ENCODE measurements around the gene PLCXD3.

Gene PLCXD3

GRCh38 chr5:41338136-41338675, 172.2 kb downstream of the PLCXD3 start:
- no peak for TF ChIP-seq CTCF (conservative IDR thresholded peaks at IDR 0.05; ENCODE audit: low read depth)
- ChIA-PET POLR2A (ENCODE audit: low non-redundant PET) (no interaction called here), CTCF (interaction anchor here (0.6 kb wide), 1 partner anchor 140 kb away, joined by 3 read pairs; no protein-coding TSS in a partner anchor)
- H3K27ac ChIP-seq = no peak overlapping the region
- DNase-seq (ENCODE audit: low spot score) = no peak

GRCh38 chr5:41337724-41338123, 172.7 kb downstream of the PLCXD3 start:
- no peak for TF ChIP-seq CTCF (conservative IDR thresholded peaks at IDR 0.05; ENCODE audit: low read depth)
- H3K27ac ChIP-seq = no peak overlapping the region
- POLR2A ChIA-PET (ENCODE audit: low non-redundant PET) = no interaction called here
- no peak for DNase-seq (ENCODE audit: low spot score)
- CTCF ChIA-PET = no interaction called here

GRCh38 chr5:41337216-41337615, 173.2 kb downstream of the PLCXD3 start:
- no peak overlapping the region for H3K27ac ChIP-seq
- TF ChIP-seq CTCF (conservative IDR thresholded peaks at IDR 0.05; ENCODE audit: low read depth) = no peak
- ChIA-PET CTCF (no interaction called here), POLR2A (ENCODE audit: low non-redundant PET) (no interaction called here)
- DNase-seq (ENCODE audit: low spot score) = no peak

GRCh38 chr5:41336471-41336870, 173.9 kb downstream of the PLCXD3 start:
- POLR2A ChIA-PET (ENCODE audit: low non-redundant PET) = no interaction called here
- CTCF ChIA-PET = no interaction called here
- no peak for DNase-seq (ENCODE audit: low spot score)
- no peak for TF ChIP-seq CTCF (conservative IDR thresholded peaks at IDR 0.05; ENCODE audit: low read depth)
- H3K27ac ChIP-seq = no peak overlapping the region

- no peak overlapping the region for H3K27ac ChIP-seq
- ChIA-PET POLR2A (ENCODE audit: low non-redundant PET) (no interaction called here), CTCF (interaction anchor here (0.6 kb wide), 1 partner anchor 109 kb away, joined by 3 read pairs; no protein-coding TSS in a partner anchor)
- no peak for TF ChIP-seq CTCF (conservative IDR thresholded peaks at IDR 0.05; ENCODE audit: low read depth)
- DNase-seq (ENCODE audit: low spot score) = no peak
Measured at GRCh38 chr5:41335596-41336181, 174.7 kb downstream of the PLCXD3 start.

- POLR2A ChIA-PET (ENCODE audit: low non-redundant PET) = no interaction called here
- no peak for DNase-seq (ENCODE audit: low spot score)
- H3K27ac ChIP-seq = no peak overlapping the region
- no peak for TF ChIP-seq CTCF (conservative IDR thresholded peaks at IDR 0.05; ENCODE audit: low read depth)
- CTCF ChIA-PET = interaction anchor here (0.6 kb wide), 2 partner anchors 83 to 241 kb away, joined by 3 read pairs; no protein-coding TSS in a partner anchor
Measured at GRCh38 chr5:41334758-41335157, 175.6 kb downstream of the PLCXD3 start.
